Trophoblast cell (in vitro differentiated cells and primary cell): ENCODE measurements around the gene SREBF1.
A peak's percentile ranks its signal among the peaks of the same experiment; 100 is the strongest.

ENCODE experiments used
- DNase-seq, 2 donors: peaks; one replicate each; pipeline ENCODE4 v3.0.0-alpha.2; 2016
- H2AFZ ChIP-seq: 2 replicates; pipeline ENCODE4 v1.6.1; 2013; ENCODE audit warnings: low read length, moderate library complexity, mild to moderate bottlenecking; ENCODE audit not compliant: insufficient read depth, poor library complexity
- H2AK5ac ChIP-seq: 2 replicates; pipeline ENCODE4 v1.6.1; 2013; ENCODE audit warnings: mild to moderate bottlenecking, low read length
- H2BK120ac ChIP-seq: 2 replicates; pipeline ENCODE4 v1.6.1; 2013; ENCODE audit warnings: low read length, mild to moderate bottlenecking, moderate library complexity; ENCODE audit not compliant: insufficient read depth, poor library complexity
- H2BK12ac ChIP-seq: 2 replicates; pipeline ENCODE4 v1.6.1; 2013; ENCODE audit warnings: mild to moderate bottlenecking, low read length, moderate library complexity
- H2BK5ac ChIP-seq: 2 replicates; pipeline ENCODE4 v1.6.1; 2013; ENCODE audit warnings: low read length, low read depth, moderate library complexity, mild to moderate bottlenecking; ENCODE audit not compliant: poor library complexity
- H3K14ac ChIP-seq: 2 replicates; pipeline ENCODE4 v1.6.1; 2013; ENCODE audit warnings: mild to moderate bottlenecking, low read length
- H3K18ac ChIP-seq: 2 replicates; pipeline ENCODE4 v1.6.1; 2013; ENCODE audit warnings: mild to moderate bottlenecking, low read length
- H3K23ac ChIP-seq: 2 replicates; pipeline ENCODE4 v1.6.1; 2013; ENCODE audit warnings: low read length
- H3K27ac ChIP-seq: 2 replicates; pipeline ENCODE4 v1.5.1; 2013; ENCODE audit warnings: low read depth, mild to moderate bottlenecking, inconsistent platforms, low read length, moderate library complexity
- H3K27me3 ChIP-seq: 2 replicates; pipeline ENCODE4 v1.6.1; 2013; ENCODE audit warnings: inconsistent platforms, mild to moderate bottlenecking, low read length, moderate library complexity; ENCODE audit not compliant: insufficient read depth
- H3K36me3 ChIP-seq, 2 experiments: 1 replicate in 1 of 2; 2 replicates in 1 of 2; pipeline ENCODE4 v1.6.1; 2013; ENCODE audit warnings: low read length in 2 of 2, mild to moderate bottlenecking in 2 of 2, moderate library complexity in 1 of 2; ENCODE audit not compliant: insufficient read depth in 2 of 2, control insufficient read depth in 1 of 2
- H3K4ac ChIP-seq: 2 replicates; pipeline ENCODE4 v1.6.1; 2013; ENCODE audit warnings: low read depth, mild to moderate bottlenecking, low read length, moderate library complexity
- H3K4me1 ChIP-seq, 2 experiments: 1 replicate in 1 of 2; 2 replicates in 1 of 2; pipeline ENCODE4 v1.6.1; 2013; ENCODE audit warnings: low read length in 2 of 2, mild to moderate bottlenecking in 2 of 2, moderate library complexity in 1 of 2; ENCODE audit not compliant: insufficient read depth in 2 of 2, control insufficient read depth in 1 of 2
- H3K4me2 ChIP-seq: 2 replicates; pipeline ENCODE4 v1.6.1; 2013; ENCODE audit warnings: inconsistent platforms, mild to moderate bottlenecking, low read length, moderate library complexity
- H3K4me3 ChIP-seq: 2 replicates; pipeline ENCODE4 v1.5.1; 2013; ENCODE audit warnings: mild to moderate bottlenecking, low read depth, low read length, inconsistent platforms
- H3K79me1 ChIP-seq: one replicate; pipeline ENCODE4 v1.6.1; 2013; ENCODE audit warnings: low read length
- H3K79me2 ChIP-seq: 2 replicates; pipeline ENCODE4 v1.6.1; 2013; ENCODE audit warnings: low read length, mild to moderate bottlenecking; ENCODE audit not compliant: control insufficient read depth, insufficient read depth, poor library complexity
- H3K9ac ChIP-seq: 2 replicates; pipeline ENCODE4 v1.6.1; 2013; ENCODE audit warnings: mild to moderate bottlenecking, low read length
- H3K9me3 ChIP-seq: 2 replicates; pipeline ENCODE4 v1.6.1; 2013; ENCODE audit warnings: low read depth, mild to moderate bottlenecking, control low read depth, inconsistent platforms, low read length; ENCODE audit not compliant: insufficient read depth
- H4K12ac ChIP-seq: 2 replicates; pipeline ENCODE4 v1.6.1; 2013; ENCODE audit warnings: low read depth, mild to moderate bottlenecking, low read length, moderate library complexity
- H4K8ac ChIP-seq: 2 replicates; pipeline ENCODE4 v1.6.1; 2013; ENCODE audit warnings: low read depth, mild to moderate bottlenecking, low read length, moderate library complexity
- H4K91ac ChIP-seq: one replicate; pipeline ENCODE4 v1.6.1; 2013; ENCODE audit warnings: low read depth, mild to moderate bottlenecking, low read length, moderate library complexity
- WGBS: extraction: QIAGEN DNeasy Blood & Tissue Kit; methylation state at CpG from one replicate; pipeline ENCODE4 v1.1.7; 2013; ENCODE audit warnings: missing lambda C conversion rate; ENCODE audit not compliant: insufficient read length, insufficient coverage; ENCODE audit errors: extremely low coverage; 5-methylcytosine and 5-hydroxymethylcytosine counted together

Gene SREBF1

GRCh38 chr17:17818088-17818526 is 18.7 kb downstream of the SREBF1 start:
- H3K9ac ChIP-seq = no peak overlapping the region
- peaks cover 14 to 33% of the 10 kb centered on the region in 2 experiments for H3K4me1 ChIP-seq
- H2AK5ac ChIP-seq = no peak overlapping the region
- no peak overlapping the region for H3K23ac ChIP-seq
- no peak overlapping the region for H3K4me3 ChIP-seq
- H2BK120ac ChIP-seq = no peak overlapping the region
- H3K27me3 ChIP-seq = no peaks in the 10 kb centered on the region
- no peak overlapping the region for H2AFZ ChIP-seq
- no peak overlapping the region for H4K12ac ChIP-seq
- no peak overlapping the region for H2BK12ac ChIP-seq
- H3K79me1 ChIP-seq = peaks cover 10% of the 10 kb centered on the region
- WGBS = no CpG with 5 or more reads among the region's 10 CpGs
- no peak overlapping the region for H3K18ac ChIP-seq
- H2BK5ac ChIP-seq = no peak overlapping the region
- DNase-seq = no peak
- no peak overlapping the region for H3K4me2 ChIP-seq
- H3K14ac ChIP-seq = no peak overlapping the region
- no peak overlapping the region for H4K91ac ChIP-seq
- no peak overlapping the region for H4K8ac ChIP-seq
- peaks cover 11% of the 10 kb centered on the region for H3K79me2 ChIP-seq
- no peak overlapping the region for H3K4ac ChIP-seq
- H3K36me3 ChIP-seq = peaks cover 76 to 77% of the 10 kb centered on the region in 2 experiments
- H3K27ac ChIP-seq = no peak overlapping the region
- H3K9me3 ChIP-seq = peaks cover 4% of the 10 kb centered on the region

- H3K27me3 ChIP-seq = no peaks in the 10 kb centered on the region
- H2BK120ac ChIP-seq = no peak overlapping the region
- no peak overlapping the region for H2AFZ ChIP-seq
- peaks cover 80 to 81% of the 10 kb centered on the region in 2 experiments for H3K36me3 ChIP-seq
- H3K79me2 ChIP-seq = peaks cover 5% of the 10 kb centered on the region
- H3K9me3 ChIP-seq = peaks cover 4% of the 10 kb centered on the region
- no peak overlapping the region for H4K8ac ChIP-seq
- no peak overlapping the region for H2BK12ac ChIP-seq
- no peak overlapping the region for H2BK5ac ChIP-seq
- no peak overlapping the region for H3K4me2 ChIP-seq
- H3K4me1 ChIP-seq = peaks cover 10 to 30% of the 10 kb centered on the region in 2 experiments
- no peak overlapping the region for H4K12ac ChIP-seq
- WGBS = no CpG with 5 or more reads among the region's 10 CpGs
- H3K23ac ChIP-seq = no peak overlapping the region
- no peak overlapping the region for H3K9ac ChIP-seq
- no peak overlapping the region for H3K14ac ChIP-seq
- no peak overlapping the region for H2AK5ac ChIP-seq
- no peak for DNase-seq
- H4K91ac ChIP-seq = no peak overlapping the region
- H3K4me3 ChIP-seq = no peak overlapping the region
- no peak overlapping the region for H3K4ac ChIP-seq
- H3K18ac ChIP-seq = peak overlapping the region; percentile 23
- H3K27ac ChIP-seq = no peak overlapping the region
- peaks cover 6% of the 10 kb centered on the region for H3K79me1 ChIP-seq
Measured at GRCh38 chr17:17817552-17817947, 19.2 kb downstream of the SREBF1 start.

- Histone ChIP-seq H3K9me3 (peaks cover 4% of the 10 kb centered on the region), H3K27me3 (no peaks in the 10 kb centered on the region), H4K8ac (no peak overlapping the region), H4K12ac (no peak overlapping the region), H3K23ac (no peak overlapping the region), H2AK5ac (no peak overlapping the region), H4K91ac (no peak overlapping the region), H2BK120ac (no peak overlapping the region), H2BK12ac (no peak overlapping the region), H3K18ac (no peak overlapping the region), H3K4me2 (no peak overlapping the region), H2AFZ (no peak overlapping the region), H3K4me1 (peaks cover 8 to 29% of the 10 kb centered on the region in 2 experiments), H3K14ac (no peak overlapping the region), H3K4me3 (no peak overlapping the region), H2BK5ac (no peak overlapping the region), H3K79me2 (no peaks in the 10 kb centered on the region), H3K27ac (no peak overlapping the region), H3K4ac (no peak overlapping the region), H3K79me1 (no peaks in the 10 kb centered on the region), H3K9ac (no peak overlapping the region), H3K36me3 (peaks cover 84% of the 10 kb centered on the region in 2 experiments)
- DNase-seq = no peak
- WGBS = no CpG with 5 or more reads among the region's 24 CpGs
Measured at GRCh38 chr17:17816831-17817551, 19.8 kb downstream of the SREBF1 start.

GRCh38 chr17:17816240-17816814 is 20.5 kb downstream of the SREBF1 start:
- Histone ChIP-seq H3K9ac (no peak overlapping the region), H3K27ac (no peak overlapping the region), H3K14ac (no peak overlapping the region), H3K4me1 (peaks cover 12 to 30% of the 10 kb centered on the region in 2 experiments), H3K27me3 (no peaks in the 10 kb centered on the region), H3K18ac (no peak overlapping the region), H3K4me3 (no peak overlapping the region), H3K4ac (no peak overlapping the region), H4K12ac (no peak overlapping the region), H4K91ac (no peak overlapping the region), H3K79me2 (no peaks in the 10 kb centered on the region), H2BK5ac (no peak overlapping the region), H2AK5ac (no peak overlapping the region), H3K36me3 (peaks cover 87 to 89% of the 10 kb centered on the region in 2 experiments), H3K9me3 (peaks cover 4% of the 10 kb centered on the region), H4K8ac (no peak overlapping the region), H2BK120ac (no peak overlapping the region), H2BK12ac (no peak overlapping the region), H3K79me1 (peaks cover 2% of the 10 kb centered on the region), H3K23ac (no peak overlapping the region), H3K4me2 (no peak overlapping the region), H2AFZ (no peak overlapping the region)
- DNase-seq = no peak
- WGBS = no CpG with 5 or more reads among the region's 22 CpGs
